HG03060 (cell line): ENCODE data around the gene FBN1.

ENCODE experiments used
- ATAC-seq: cut with Tn5 transposase; IDR thresholded peaks from one replicate; pipeline ENCODE4 v1.9.1; 2021; ENCODE audit warnings: low read depth, moderate number of reproducible peaks; ENCODE audit not compliant: unreplicated experiment

The FBN1 gene

DNA sequence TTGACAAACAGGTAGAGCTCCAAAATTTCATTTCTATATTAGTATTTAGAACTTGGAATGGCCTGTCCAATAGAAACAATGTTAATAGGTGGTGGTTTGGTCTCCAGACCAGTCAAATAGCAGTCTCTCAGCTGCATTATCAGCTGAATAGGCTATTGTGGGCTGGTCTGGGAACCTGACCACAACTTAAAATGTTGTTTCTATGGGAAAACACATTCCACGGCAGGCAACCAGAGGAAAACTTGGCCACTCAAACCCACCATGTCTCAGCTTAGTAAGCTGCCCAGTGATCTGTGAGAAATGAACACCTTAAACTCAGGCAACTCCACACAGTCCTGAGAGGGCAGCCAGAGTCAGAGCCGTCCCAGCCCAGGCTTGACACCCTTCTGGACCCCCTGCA, 20.4 kb downstream of the FBN1 start:
- ATAC-seq, result no peak

DNA sequence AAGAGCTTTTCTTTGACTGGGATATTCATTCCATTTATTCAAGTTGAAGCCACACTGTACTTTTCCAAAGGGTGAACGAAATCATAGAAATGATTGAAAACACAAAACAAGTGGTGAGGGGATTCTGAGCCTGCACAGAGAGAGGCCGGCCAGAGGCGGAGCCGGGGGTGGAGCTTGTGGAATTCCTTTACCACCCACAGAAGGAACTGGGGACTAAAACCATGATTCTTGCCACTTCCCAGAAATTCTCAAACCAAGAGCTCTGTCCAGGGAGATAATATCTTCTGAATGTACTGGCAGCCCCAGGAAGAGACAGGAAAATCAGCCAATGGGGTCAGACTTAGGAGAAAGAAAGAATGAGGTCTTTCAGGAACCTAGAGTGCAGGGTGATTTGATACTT, 20.8 kb downstream of the FBN1 start:
- ATAC-seq, result no peak

DNA sequence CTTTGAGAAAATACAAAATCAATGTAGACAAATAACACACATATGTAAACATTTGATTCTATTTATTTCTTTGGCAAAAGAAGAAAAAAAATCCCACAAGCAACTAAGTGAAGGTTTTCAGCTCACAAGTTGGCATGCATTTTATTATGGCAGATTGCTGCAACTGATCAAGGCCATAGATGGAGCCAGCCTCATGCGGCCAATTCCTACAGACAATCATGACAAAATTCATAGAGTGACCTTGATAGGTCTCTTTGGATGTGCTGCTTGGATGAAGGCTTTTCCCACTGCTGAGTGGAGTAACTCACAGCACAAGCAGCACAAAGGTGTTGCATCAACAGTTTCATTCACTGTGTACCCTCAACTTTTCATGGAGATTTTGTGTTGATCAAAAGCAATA, 22.1 kb downstream of the FBN1 start:
- ATAC-seq, result no peak

DNA sequence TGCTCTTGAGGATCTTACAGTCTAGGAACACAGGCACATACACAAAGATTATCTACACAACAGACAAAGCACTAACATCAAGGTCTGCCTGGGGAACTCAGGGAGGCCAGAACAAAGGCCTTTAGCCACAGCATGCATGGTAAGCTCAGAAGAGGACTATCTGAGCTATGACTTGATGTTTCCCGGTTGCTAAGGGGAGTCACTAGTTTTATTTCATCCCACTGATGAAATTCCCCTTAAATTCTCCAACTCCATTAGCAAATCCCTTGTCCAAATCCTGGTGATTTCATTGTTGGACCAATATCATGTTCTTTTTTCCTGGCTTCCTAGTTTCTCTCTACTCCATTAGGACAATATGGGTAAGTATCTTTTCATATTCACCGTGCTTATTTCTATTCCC, 23.3 kb downstream of the FBN1 start:
- no peak for ATAC-seq

DNA sequence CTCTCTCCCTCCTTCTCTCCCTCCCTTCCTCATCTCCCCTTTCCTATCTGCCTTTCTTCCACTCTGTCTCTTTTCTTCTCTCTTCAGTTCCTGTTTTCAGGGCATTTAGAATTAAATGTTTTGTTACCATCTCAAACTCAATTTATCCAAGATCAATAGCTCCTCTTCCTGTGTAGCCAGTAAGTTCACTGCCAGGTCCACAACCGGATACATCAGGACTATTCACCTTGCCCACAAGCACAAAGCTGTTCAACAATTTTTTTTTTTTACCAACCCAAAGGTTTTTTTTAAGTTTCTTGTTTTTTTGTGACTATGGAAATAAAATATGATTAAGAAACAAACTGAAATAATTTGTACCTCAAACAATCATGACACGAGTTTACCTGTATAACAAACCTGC, 26.1 kb downstream of the FBN1 start:
- no peak for ATAC-seq

DNA sequence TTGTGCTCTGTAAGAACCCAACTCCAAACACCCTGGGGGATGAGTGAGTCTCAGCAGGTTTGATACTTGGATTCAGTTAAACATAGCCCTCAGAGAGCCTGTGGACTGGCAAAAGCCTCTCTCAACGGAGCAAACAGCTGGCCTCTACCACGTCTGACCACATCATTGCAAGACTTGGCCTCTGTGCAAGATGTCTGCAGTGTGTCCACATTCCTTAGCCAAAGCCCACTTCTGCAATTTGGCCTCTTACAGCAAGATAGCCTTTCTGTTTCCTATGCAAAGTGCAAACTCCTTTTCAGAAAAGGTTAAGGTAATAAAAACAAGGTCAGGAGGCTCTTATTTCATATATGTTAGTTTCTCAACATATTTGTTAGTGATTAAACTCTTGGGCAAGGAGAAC, 27.9 kb downstream of the FBN1 start:
- no peak for ATAC-seq

DNA sequence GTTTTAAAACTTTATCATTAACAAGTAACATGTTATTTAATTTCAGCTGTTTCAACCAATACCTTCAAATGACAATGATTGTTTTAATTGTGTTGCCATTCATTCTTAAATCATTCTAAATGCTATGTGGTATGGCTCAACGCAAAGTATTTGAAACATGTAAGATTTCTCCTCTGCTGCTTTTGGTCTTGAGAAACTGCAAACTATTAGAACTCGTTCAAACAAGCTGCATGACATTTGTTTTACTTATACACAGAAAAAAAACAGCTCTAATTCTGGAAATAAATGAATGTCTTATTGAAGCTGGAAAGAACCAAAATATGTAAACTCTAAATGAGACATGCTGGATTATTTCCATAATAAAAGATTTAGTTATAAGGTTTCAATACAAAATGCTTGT, 29.3 kb downstream of the FBN1 start:
- no peak for ATAC-seq

DNA sequence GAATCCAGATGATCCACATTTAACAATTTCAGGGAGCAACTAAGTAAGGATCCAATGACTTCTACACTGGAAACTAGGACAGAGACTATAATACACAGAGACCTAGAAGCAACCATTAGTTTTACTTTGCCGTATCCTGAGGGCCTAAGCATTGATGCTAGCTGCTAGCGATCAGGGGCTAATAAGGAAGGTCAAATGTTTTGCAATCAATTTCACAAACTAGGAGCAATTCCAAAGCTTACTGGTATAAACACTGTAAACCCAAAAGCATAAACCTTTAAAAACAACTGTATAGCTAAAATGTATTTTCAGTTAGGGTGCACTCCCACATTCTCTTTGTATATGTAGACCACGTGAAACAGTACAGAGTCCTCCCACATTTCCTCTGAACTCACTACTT, 31.5 kb downstream of the FBN1 start:
- no peak for ATAC-seq

DNA sequence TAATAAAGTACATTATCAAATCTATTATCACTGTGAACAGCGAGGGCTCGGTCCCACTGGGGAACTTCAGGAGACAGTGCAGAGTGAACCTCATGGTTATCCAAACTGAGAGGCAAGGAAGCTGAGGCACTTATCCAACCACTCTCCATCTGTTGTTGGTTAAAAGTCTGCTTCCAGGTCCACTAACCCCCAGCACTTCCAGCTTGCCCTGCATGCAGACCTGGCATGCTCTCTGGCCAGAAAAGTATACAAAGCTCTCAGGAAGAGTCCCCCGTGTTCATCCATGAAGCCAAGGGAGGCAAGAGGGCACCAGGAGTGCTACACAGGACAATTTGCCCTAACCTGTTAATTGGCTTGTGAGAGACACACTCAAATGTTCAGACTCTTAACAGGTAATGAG, 36.0 kb downstream of the FBN1 start:
- no peak for ATAC-seq

DNA sequence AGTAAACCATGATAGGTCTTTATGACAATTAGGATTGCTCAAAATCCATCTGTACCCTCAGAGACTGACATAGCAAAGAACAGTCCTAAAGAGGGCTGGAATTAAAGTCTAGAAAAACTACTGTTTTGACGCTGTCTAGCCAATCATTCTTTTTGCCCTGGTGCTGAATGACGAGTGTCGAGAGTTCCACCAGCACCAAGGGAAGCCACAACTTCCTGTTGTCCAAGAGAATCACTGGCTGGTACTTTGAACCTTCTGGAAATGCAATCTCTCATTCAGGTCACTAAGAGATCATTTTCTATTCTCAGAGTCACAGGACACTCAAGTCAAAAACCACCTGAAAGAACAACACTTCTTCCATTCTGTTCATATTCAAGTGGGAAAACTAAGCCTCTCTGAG, 37.7 kb downstream of the FBN1 start:
- ATAC-seq, result no peak

DNA sequence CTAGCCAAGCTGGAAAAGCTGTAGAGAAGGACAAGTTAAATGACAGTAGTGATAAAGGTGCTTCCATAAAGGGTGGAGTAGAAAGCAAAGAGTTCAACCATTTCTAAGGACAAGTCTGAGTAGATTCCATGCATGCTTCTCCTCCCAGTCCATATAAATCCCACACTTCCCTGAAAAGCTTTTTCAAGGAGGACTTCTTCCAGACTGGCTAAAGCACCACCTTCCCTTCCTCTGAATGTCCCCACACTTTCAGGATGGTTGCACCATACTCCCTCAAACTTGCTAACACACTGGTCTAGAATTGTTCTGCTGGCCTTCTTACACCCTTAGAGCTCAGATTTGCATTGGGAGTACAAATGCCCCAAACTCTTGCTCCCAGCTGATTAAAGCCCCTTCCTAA, 40.9 kb downstream of the FBN1 start:
- ATAC-seq, result no peak

DNA sequence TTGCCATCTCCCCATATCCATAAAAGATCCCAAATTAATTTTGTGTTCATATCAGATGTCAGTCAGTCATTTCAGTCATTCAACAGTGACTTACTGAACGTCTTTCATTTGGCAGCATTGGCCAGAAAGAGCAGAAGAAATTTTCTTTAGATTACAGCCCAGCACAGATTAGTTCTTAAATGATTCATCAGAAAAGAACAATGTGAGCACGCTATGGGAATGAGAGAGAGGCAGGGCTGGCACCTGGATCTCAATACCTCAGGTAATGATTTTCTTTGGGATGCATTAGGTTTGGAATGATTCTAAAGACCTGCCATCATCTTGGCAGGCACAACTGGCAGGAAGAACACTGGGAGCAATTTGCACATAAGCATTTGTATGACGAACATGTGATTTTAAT, 41.6 kb downstream of the FBN1 start:
- no peak for ATAC-seq

DNA sequence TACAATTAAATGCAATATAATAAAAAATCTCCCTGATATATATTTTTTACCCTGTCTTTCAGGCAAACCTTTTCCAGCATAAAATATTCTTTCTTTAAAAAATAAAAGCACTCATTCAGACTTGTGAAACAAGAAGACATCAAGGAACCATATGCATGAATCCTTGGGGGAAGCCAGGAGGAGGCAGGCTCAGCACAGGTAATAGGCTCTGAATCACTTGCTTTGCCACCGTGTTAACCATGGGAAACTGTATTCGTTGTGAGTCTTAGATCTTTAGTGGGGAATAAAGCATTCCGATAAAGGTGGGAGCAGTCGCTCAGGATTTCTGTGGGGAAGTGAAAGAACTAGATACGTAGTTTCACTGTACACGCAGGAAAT, 42.4 kb downstream of the FBN1 start:
- no peak for ATAC-seq

DNA sequence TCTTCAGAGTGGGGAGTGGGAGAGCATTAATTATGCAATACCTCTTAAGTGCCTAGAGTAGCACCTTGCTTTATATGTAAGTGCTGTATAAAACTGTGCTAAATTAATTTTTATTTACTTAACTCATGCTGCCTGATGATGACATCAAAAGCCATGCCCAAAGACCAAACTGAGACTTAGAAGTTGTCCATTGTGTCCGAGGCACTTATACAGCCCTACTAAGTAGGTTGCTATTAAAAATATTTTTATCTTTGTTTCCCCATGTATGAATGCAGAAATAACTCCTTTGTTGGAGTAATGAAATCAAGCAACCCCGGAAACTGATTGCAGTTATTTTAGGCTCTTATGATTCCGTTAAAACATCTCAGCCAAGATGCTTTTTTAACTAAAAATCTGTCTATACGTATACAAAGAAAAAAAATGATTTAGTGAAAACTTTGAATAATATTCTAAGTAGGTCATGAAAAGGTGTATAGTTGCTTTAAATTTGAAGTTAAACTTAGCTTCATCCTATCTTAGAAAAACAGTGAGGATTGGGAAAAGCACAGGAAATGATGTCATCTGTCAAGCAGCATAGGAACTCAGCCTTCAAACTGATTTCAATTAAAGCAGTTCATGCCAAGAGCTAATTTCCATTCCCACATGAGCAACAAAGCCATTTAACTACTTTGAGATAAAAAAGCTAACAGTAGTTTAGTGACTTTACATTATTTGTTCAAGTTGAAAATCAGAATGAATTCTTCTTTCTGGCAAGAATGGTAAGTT, 43.0 kb downstream of the FBN1 start:
- no peak for ATAC-seq

DNA sequence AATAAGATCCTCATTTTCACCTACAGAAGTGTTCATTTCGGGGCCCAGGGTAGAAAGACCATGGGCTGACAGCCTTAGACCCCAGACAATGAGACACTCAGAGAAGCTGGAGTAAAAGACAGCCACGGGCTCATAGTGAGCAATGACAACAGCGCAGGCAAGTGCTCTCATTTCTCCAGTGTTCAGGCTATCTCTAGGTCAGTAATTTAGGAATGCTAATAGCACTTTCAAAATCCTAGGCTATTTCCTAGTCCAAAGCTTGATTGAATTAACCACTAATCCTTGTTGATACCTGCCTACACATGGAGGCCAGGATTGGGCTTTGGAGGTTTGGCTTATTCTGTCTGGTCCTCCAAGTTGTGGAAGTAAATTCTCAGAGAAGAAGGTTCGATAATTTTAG, 44.4 kb downstream of the FBN1 start:
- no peak for ATAC-seq

DNA sequence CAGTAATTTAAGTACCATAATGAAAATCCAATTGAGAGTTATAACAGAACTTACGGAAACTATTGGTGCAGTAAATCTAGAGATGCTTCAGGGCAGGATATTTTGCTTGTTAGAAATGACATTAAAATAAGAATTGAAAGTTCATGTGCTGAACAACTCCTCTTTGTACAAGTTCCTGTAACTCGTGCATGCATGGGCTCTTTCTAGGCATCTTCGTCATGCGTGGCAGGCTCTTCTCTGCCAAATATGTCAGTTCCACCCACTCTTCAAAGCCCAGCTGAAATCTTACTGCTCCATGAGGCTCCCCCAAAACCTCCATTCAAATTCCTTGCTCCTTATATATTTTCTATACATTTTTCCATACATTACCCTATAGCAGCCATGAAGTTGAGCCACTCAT, 48.7 kb downstream of the FBN1 start:
- ATAC-seq, result no peak

DNA sequence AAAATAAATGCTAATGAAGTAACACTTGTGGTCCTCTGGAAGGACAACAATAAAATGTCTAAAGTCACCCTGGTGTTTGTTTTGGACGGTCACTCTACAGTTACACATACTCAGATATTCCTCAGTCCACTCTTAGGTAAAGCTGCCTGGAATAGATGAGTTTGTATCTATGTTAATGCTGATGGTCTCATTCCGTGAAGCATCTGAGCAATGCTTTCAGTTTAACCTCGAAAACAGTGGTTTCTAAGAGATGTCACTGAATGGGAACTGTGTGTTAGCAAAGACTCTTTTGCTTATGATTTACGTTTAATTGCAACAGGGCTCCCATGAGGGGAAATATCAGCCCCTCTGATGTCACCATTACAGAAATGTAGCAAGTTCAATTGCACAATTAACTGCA, 49.1 kb downstream of the FBN1 start:
- ATAC-seq, result peak; percentile 43

DNA sequence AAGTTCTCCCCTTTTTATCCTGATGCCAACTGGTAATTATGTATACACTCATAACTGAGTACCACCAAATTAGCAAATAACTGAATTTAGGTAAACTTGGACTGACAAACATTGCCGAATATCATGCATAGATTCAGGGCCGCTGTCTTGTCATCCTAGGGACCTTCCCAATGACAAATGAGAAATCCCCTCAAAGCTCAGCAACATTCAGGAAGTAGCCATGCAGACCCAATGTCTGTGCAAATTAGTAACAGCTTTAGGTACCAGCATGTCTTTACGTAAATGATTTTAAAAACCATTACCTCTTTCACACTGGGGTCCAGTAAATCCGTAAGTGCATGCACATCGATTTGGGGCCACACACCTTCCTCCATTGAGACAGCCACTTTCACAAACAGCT, 49.5 kb downstream of the FBN1 start:
- peak; percentile 38 for ATAC-seq

DNA sequence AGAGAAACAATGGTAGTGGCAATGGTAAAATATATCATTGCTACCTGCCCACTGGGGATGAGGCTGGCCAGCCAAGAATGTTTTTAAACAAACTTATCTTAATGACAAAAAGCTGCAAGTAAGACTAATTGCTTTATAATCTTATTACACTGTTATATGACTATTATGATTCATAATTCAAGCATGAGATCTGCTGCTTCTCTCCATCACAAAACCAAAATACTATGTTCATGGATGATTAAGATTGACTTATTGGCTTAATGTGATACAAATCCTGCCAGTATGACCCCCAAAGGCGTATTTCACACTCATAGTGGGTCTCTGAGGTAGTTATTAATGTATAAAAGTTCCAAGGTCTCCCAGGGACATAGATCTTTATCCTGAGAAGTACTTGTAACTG, 52.6 kb downstream of the FBN1 start:
- ATAC-seq, result no peak

DNA sequence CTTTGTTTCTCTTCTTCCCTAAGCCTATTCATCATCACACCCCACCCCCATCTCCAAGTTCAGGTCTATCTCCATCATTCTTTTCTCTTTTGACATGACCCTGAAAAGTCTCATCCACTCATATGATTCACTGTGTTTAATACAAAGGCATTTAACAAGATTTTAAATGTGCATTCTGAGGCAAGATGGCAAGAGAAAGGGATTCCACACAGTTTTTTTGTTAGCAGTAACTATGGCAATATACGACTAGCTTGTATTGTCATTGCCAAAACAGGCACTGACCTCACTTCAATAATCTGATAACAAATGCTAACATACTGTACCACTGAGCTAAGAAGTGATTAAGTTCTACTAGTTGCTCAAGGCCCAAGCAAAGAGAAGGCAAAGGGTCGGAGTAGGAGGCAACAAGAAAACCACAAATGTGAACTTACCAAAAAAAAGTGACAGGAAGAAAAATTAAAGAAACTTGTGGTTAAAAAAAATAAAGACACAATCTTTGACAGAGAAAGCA, 53.2 kb downstream of the FBN1 start:
- ATAC-seq, result no peak

DNA sequence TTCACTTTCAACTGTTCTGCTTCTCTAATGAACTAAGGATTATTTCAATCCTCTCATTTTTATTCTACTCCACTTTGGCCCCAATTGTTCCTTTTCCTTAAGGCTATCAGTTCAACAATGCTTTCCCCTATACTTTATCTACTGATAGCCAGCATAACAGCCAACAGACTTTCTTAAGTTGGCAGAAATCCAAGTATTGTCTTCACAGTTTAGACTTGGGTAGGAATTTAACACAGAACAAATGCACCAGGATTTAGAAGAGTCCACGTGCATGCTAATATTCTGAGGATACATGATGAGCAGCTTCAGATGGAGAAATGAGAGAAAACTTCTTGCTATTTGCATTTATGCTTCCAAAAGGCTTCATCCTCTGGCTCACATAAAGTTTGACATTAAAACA, 54.8 kb downstream of the FBN1 start:
- ATAC-seq, result no peak

DNA sequence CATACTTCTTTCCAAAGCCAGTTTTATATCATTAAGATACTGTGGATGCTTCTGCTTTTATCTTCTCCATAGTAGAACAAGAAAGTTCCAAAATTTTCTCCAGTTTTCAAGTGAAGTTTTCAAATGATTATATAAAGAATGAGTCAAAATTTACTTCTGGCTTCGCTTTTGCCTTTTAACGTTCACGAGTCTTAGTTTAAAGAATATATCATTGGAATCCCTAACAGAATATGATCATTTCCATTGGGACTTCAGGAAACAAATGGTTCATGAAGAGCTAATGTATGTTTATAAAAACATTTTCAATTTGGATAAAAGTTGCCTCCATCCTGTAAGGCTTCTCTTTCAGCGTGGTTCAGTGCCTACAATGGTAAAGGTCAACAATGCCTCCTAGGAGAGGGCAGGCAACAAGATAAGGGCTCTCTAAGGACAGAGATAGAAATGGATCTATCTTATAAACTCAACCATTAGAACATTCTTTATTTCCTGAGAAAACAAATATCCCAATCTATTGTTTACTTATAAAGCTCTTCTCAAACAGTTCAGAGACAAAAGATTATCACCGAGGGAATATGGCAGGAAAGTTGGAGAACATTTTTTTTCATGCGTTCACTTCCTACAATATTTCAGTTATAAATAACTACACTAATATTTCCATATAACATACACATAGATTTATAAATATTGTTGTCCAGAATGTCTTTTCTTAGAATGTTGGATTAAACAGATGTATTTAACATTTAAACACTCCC, 60.5 kb downstream of the FBN1 start:
- ATAC-seq, result no peak
